WTC11 (cell line): ENCODE results near the gene TCF3. TPM values are rescaled to one million over a fixed set of nuclear protein-coding genes. Genes with fewer than 3 reads are reported as not detected.

Experiments
- ATAC-seq: fragments of 200-7000 bp; cut with Tn5 transposase; 2 replicates; pipeline ENCODE4 v1.10.0; 2021; ENCODE audit warnings: mild to moderate bottlenecking, moderate library complexity
- CTCF ChIA-PET: fragments of 300-600 bp; sonication (Branson Sonifier 250); formaldehyde crosslinking; loops from one replicate; lab custom pipeline; 2021; ENCODE audit warnings: antibody characterized with exemption; lab: Charles Lee
- POLR2A ChIA-PET: fragments of 350-600 bp; sonication (Branson Sonifier 250); formaldehyde crosslinking; loops from one replicate; lab custom pipeline; 2021; ENCODE audit warnings: antibody characterized with exemption; lab: Charles Lee
- DNase-seq: peaks from one replicate; pipeline ENCODE4 v3.0.0; 2021; ENCODE audit warnings: low spot score
- H3K27ac Mint-ChIP-seq: 2 replicates; pipeline ENCODE4 v1.8.0; 2021; ENCODE audit warnings: mixed read lengths
- H3K27me3 Mint-ChIP-seq: 2 replicates; pipeline ENCODE4 v1.8.0; 2021; ENCODE audit warnings: low read depth, mild to moderate bottlenecking, moderate library complexity, mixed read lengths
- H3K36me3 Mint-ChIP-seq: 2 replicates; pipeline ENCODE4 v1.8.0; 2021; ENCODE audit warnings: mixed read lengths
- H3K4me1 Mint-ChIP-seq: 2 replicates; pipeline ENCODE4 v1.8.0; 2022; ENCODE audit warnings: mixed read lengths
- H3K4me3 Mint-ChIP-seq: 2 replicates; pipeline ENCODE4 v1.8.0; 2021; ENCODE audit warnings: mild to moderate bottlenecking, moderate library complexity, mixed read lengths
- H3K9me3 Mint-ChIP-seq: 2 replicates; pipeline ENCODE4 v1.8.0; 2021; ENCODE audit warnings: mixed read lengths
- AFF4 ChIP-seq: sonication (generic); formaldehyde crosslinking; IDR thresholded peaks from 2 replicates; pipeline ENCODE4 v1.8.1; 2023; ENCODE audit warnings: mild to moderate bottlenecking, missing genetic modification reagents, borderline replicate concordance
- ATF3 ChIP-seq: sonication (generic); formaldehyde crosslinking; conservative IDR thresholded peaks from 2 replicates; pipeline ENCODE4 v1.8.1; 2022; ENCODE audit warnings: mild to moderate bottlenecking, missing genetic modification reagents
- CREB1 ChIP-seq: sonication (generic); formaldehyde crosslinking; IDR thresholded peaks from 2 replicates; pipeline ENCODE4 v1.8.0; 2023; ENCODE audit warnings: mild to moderate bottlenecking, missing genetic modification reagents
- E2F4 ChIP-seq: sonication (generic); formaldehyde crosslinking; IDR thresholded peaks from 2 replicates; pipeline ENCODE4 v1.8.1; 2022; ENCODE audit warnings: low read depth, mild to moderate bottlenecking, moderate library complexity, missing genetic modification reagents, borderline replicate concordance
- FOXP4 ChIP-seq: sonication (generic); formaldehyde crosslinking; IDR thresholded peaks from 2 replicates; pipeline ENCODE4 v1.8.0; 2022; ENCODE audit warnings: mild to moderate bottlenecking, missing genetic modification reagents
- GRHL2 ChIP-seq: fragments of 250-450 bp; sonication (Bioruptor Pico); IDR thresholded peaks from 2 replicates; pipeline ENCODE4 v1.8.0; 2022; ENCODE audit warnings: mild to moderate bottlenecking, moderate library complexity; ENCODE audit not compliant: insufficient replicate concordance, severe bottlenecking
- IRF2 ChIP-seq: sonication (generic); formaldehyde crosslinking; IDR thresholded peaks from 2 replicates; pipeline ENCODE4 v1.8.0; 2022; ENCODE audit warnings: low read depth, missing genetic modification reagents, borderline replicate concordance
- JUN ChIP-seq: sonication (generic); formaldehyde crosslinking; IDR thresholded peaks from 2 replicates; pipeline ENCODE4 v1.8.0; 2023; ENCODE audit warnings: mild to moderate bottlenecking, missing genetic modification reagents
- NFYB ChIP-seq: sonication (generic); formaldehyde crosslinking; conservative IDR thresholded peaks from 2 replicates; pipeline ENCODE4 v1.8.0; 2022; ENCODE audit warnings: low read depth, missing genetic modification reagents
- NR3C1 ChIP-seq: sonication (generic); formaldehyde crosslinking; conservative IDR thresholded peaks from 2 replicates; pipeline ENCODE4 v1.8.1; 2023; ENCODE audit warnings: low read depth, mild to moderate bottlenecking, missing genetic modification reagents
- PRDM15 ChIP-seq: sonication (generic); formaldehyde crosslinking; IDR thresholded peaks from 2 replicates; pipeline ENCODE4 v1.8.0; 2022; ENCODE audit warnings: missing genetic modification reagents
- PRRX2 ChIP-seq: fragments of 250-450 bp; sonication (Bioruptor Pico); IDR thresholded peaks from 2 replicates; pipeline ENCODE4 v1.8.0; 2021; ENCODE audit warnings: mild to moderate bottlenecking
- RELA ChIP-seq: sonication (generic); formaldehyde crosslinking; IDR thresholded peaks from 2 replicates; pipeline ENCODE4 v1.8.1; 2022; ENCODE audit warnings: missing genetic modification reagents, mild to moderate bottlenecking, borderline replicate concordance
- SMAD3 ChIP-seq: sonication (generic); formaldehyde crosslinking; IDR thresholded peaks from 2 replicates; pipeline ENCODE4 v1.8.0; 2022; ENCODE audit warnings: missing genetic modification reagents, mild to moderate bottlenecking, borderline replicate concordance
- SP1 ChIP-seq: sonication (generic); formaldehyde crosslinking; conservative IDR thresholded peaks from 2 replicates; pipeline ENCODE4 v1.8.1; 2022; ENCODE audit warnings: missing genetic modification reagents
- TCF7 ChIP-seq: sonication (generic); formaldehyde crosslinking; IDR thresholded peaks from 2 replicates; pipeline ENCODE4 v1.8.0; 2022; ENCODE audit warnings: mild to moderate bottlenecking, low read depth, missing genetic modification reagents, moderate library complexity
- TEAD4 ChIP-seq: sonication (generic); formaldehyde crosslinking; IDR thresholded peaks from 2 replicates; pipeline ENCODE4 v1.8.0; 2022; ENCODE audit warnings: mild to moderate bottlenecking, missing genetic modification reagents
- ZBTB21 ChIP-seq: sonication (generic); formaldehyde crosslinking; IDR thresholded peaks from 2 replicates; pipeline ENCODE4 v1.8.1; 2023; ENCODE audit warnings: mild to moderate bottlenecking, missing genetic modification reagents, borderline replicate concordance
- ZBTB43 ChIP-seq: sonication (generic); formaldehyde crosslinking; IDR thresholded peaks from 2 replicates; pipeline ENCODE4 v1.8.1; 2023; ENCODE audit warnings: mild to moderate bottlenecking, missing genetic modification reagents
- ZNF263 ChIP-seq: sonication (generic); formaldehyde crosslinking; IDR thresholded peaks from 2 replicates; pipeline ENCODE4 v1.8.1; 2022; ENCODE audit warnings: low read depth, mild to moderate bottlenecking, moderate library complexity, missing genetic modification reagents
- total RNA-seq: library from RNA; stranded (reverse); gene quantifications from 3 replicates; pipeline ENCODE4 v1.2.3, GENCODE V29; 2021

The TCF3 gene
- total RNA-seq, 1 experiment from 2014 or later = 324 TPM

- ChIA-PET POLR2A (no interaction called here), CTCF (no interaction called here)
- Mint-ChIP-seq H3K27ac (no peak overlapping the region), H3K9me3 (peaks cover 19% of the 10 kb centered on the region), H3K4me3 (no peak overlapping the region), H3K36me3 (peaks cover 9% of the 10 kb centered on the region), H3K4me1 (no peaks in the 10 kb centered on the region), H3K27me3 (peaks cover 31% of the 10 kb centered on the region)
- ATAC-seq (no peak), DNase-seq (no peak)
- TF ChIP-seq ZBTB21 (CRISPR knock-in tag) = no peak
- TF ChIP-seq JUN (CRISPR knock-in tag) = no peak
- TF ChIP-seq RELA = no peak
- no peak for TF ChIP-seq SP1
- TF ChIP-seq SMAD3 = no peak
- no peak for TF ChIP-seq NFYB (CRISPR knock-in tag)
- TF ChIP-seq IRF2 (CRISPR knock-in tag) = no peak
- no peak for TF ChIP-seq PRDM15 (CRISPR knock-in tag)
- TF ChIP-seq PRRX2 (CRISPR knock-in tag) = no peak
These were observed 47.0 kb upstream of the TCF3 start for GRCh38 chr19:1699386-1699785.

GRCh38 chr19:1698636-1699035, 46.2 kb upstream of the TCF3 start:
- ChIA-PET POLR2A (no interaction called here), CTCF (no interaction called here)
- DNase-seq (no peak), ATAC-seq (no peak)
- Mint-ChIP-seq H3K9me3 (peaks cover 18% of the 10 kb centered on the region), H3K36me3 (peaks cover 11% of the 10 kb centered on the region), H3K4me3 (no peak overlapping the region), H3K27me3 (peaks cover 33% of the 10 kb centered on the region), H3K4me1 (no peaks in the 10 kb centered on the region), H3K27ac (no peak overlapping the region)
- TF ChIP-seq PRDM15 (CRISPR knock-in tag) (no peak), FOXP4 (CRISPR knock-in tag) (no peak), ATF3 (CRISPR knock-in tag) (no peak), NR3C1 (CRISPR knock-in tag) (no peak), ZNF263 (CRISPR knock-in tag) (no peak), E2F4 (CRISPR knock-in tag) (no peak), CREB1 (CRISPR knock-in tag) (no peak), AFF4 (CRISPR knock-in tag) (no peak), GRHL2 (CRISPR knock-in tag) (no peak), TCF7 (CRISPR knock-in tag) (no peak), ZBTB43 (no peak), TEAD4 (no peak)
